ENCODE results near the gene RAB11FIP4. TPM values are rescaled to one million over a fixed set of nuclear protein-coding genes. Genes with fewer than 3 reads are reported as not detected.

RAB11FIP4 gene
- total and polyA plus RNA-seq, 2 of the 8 experiments (the other 6 are each of a cell fraction or from before 2014, with no cell fraction given), result 21.7 to 53.2 TPM

DNA sequence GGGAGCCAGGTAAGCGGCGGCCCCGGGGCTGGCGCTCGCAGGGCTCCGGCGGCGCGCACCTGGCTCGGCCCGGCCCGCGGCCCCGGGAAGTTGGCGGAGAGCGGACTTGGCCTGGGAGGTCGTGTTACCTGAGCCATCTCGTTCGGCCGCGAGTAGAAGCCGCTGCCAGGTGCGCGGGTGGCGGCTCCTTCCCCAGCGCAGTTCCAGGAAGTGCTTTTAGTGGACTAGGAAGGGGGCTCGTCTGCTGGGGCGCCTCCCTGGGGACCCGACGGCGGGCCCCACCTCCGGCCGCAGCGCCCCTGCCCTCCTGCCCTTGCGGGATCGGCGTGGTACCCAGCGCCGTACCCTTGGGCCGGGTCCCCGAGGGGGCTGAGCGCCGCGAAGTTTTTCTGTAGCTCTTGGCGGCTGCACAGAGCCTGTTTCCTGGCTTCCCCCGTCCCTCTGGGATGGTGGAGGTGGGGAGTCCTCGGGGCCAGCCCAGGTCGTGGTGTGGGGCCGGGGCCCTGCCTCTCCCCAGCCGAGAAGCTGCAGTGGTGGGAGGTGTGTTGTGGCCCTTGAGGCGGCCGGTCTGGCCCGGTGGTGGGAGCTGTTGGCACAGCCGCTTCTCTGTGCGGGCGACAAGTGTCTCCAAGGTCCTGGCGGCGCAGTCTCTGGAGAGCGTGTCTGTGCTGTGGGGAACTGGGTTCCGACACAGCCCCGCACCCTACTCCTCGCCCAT lies 96.9 kb downstream of the RAB11FIP4 start:
- Histone ChIP-seq H4K91ac (replicated peaks; ENCODE audit: insufficient read length, low read length) (peak overlapping the region; percentile 32), H2AFZ (ENCODE audit: low read length) (no peak overlapping the region), H2BK15ac (ENCODE audit: low read length) (no peak overlapping the region), H3K9ac (replicated peaks in 1 of 4; ENCODE audit: extremely low read depth in 1 of 4, low read depth in 3 of 4, low read length in 3 of 4) (peak overlapping the region; percentile 24 to 91 (median 68)), H3K4me3 (ENCODE audit: extremely low read depth in 1 of 4, insufficient read depth in 2 of 4, low read depth in 3 of 4, low read length in 4 of 4) (peak overlapping the region; percentile 70 to 82 (median 72)), H2BK20ac (ENCODE audit: low read length) (no peak overlapping the region), H3K9me3 (ENCODE audit: insufficient read depth in 2 of 2, low read depth in 1 of 2, low read length in 1 of 2) (no peaks in the 10 kb centered on the region), H2BK5ac (ENCODE audit: low read depth, low read length) (no peak overlapping the region), H4K20me1 (replicated peaks in 1 of 2; ENCODE audit: control insufficient read depth in 1 of 2, insufficient read depth in 2 of 2, low read length in 2 of 2) (peaks cover 0 to 15% of the 10 kb centered on the region in 2 experiments), H4K5ac (ENCODE audit: insufficient read length, low read depth, low read length) (no peak overlapping the region), H2BK120ac (replicated peaks; ENCODE audit: low read depth, low read length) (no peak overlapping the region), H3K23me2 (ENCODE audit: low read depth, low read length) (peaks cover 18% of the 10 kb centered on the region; the same call in 1 of the 2 replicates), H2AK5ac (ENCODE audit: low read depth, low read length) (0 out of 2 replicates have a peak overlapping the region, but pooled peaks have one; percentile 69), H3K36me3 (ENCODE audit: control insufficient read depth in 2 of 4, insufficient read depth in 4 of 4, low read length in 3 of 4) (no peaks in the 10 kb centered on the region), H3K27ac (ENCODE audit: low read depth, low read length) (no peak overlapping the region), H3K23ac (ENCODE audit: insufficient read length) (no peak overlapping the region), H3K79me1 (ENCODE audit: low read depth, low read length) (0 out of 2 replicates have a peak, but pooled peaks cover 10% of the 10 kb centered on the region), H3K79me2 (ENCODE audit: control insufficient read depth in 1 of 2, insufficient read depth in 2 of 2, low read length in 2 of 2) (peaks cover 0 to 32% of the 10 kb centered on the region in 2 experiments; a peak in 2 of 4 replicates), H3K4me1 (replicated peaks in 1 of 4; ENCODE audit: control insufficient read depth in 3 of 4, insufficient read depth in 4 of 4, low read length in 3 of 4) (peaks cover 7 to 35% (median 25%) of the 10 kb centered on the region in 4 experiments), H4K8ac (ENCODE audit: extremely low read depth, insufficient read depth, low read length) (peak overlapping the region; percentile 60), H2BK12ac (ENCODE audit: low read depth, low read length) (0 out of 2 replicates have a peak overlapping the region, but pooled peaks have one; percentile 50), H3K18ac (ENCODE audit: extremely low read depth, low read length) (peak overlapping the region; percentile 60), H3K14ac (ENCODE audit: insufficient read length) (no peak overlapping the region), H3K27me3 (replicated peaks in 1 of 4; ENCODE audit: control insufficient read depth in 3 of 4, extremely low read depth in 1 of 4, insufficient read depth in 3 of 4, low read length in 3 of 4) (peaks cover 0 to 5% (median 2%) of the 10 kb centered on the region in 4 experiments; a peak in 1 of 7 replicates), H3K56ac (replicated peaks; ENCODE audit: insufficient read length, low read depth, low read length) (no peak overlapping the region), H3K4ac (replicated peaks; ENCODE audit: insufficient read length, low read depth, low read length) (no peak overlapping the region), H3K4me2 (ENCODE audit: insufficient read depth in 1 of 2, low read depth in 2 of 2, low read length in 2 of 2) (peak overlapping the region; percentile 79 to 97)
- ChIA-PET CTCF (ENCODE audit: partially characterized antibody) (interaction anchor here (0.6 to 3.0 kb wide), 9 partner anchors 10 to 51 kb away, joined by 3 to 9 read pairs (median 5); no protein-coding TSS in a partner anchor), POLR2A (ENCODE audit: partially characterized antibody) (interaction anchor here (0.8 to 3.6 kb wide), 9 partner anchors 8 to 101 kb away, joined by 3 to 36 read pairs (median 4); no protein-coding TSS in a partner anchor)
- FAIRE-seq (no peak), DNase-seq (ENCODE audit: low read depth in 1 of 2, low spot score in 2 of 2) (no peak)
- 3% methylated on average over 53 of the region's 62 CpGs; no CpG with 5 or more reads in 1 of the 2 experiments for WGBS, 2 experiments (ENCODE audit: extremely low coverage in 1 of 2, insufficient coverage in 1 of 2, insufficient read length in 1 of 2, insufficient replicate concordance in 2 of 2, low coverage in 1 of 2, low lambda C conversion rate in 2 of 2, missing lambda C conversion rate in 1 of 2)
- TF ChIP-seq TEAD4 (IDR thresholded peaks at IDR 0.05; ENCODE audit: low read depth, low read length) (no peak), PHF8 (conservative IDR thresholded peaks at IDR 0.05; ENCODE audit: low read depth, low read length) (0 out of 2 replicates have a peak, but pooled peaks have one; percentile 10), EP300 (IDR thresholded peaks at IDR 0.05; ENCODE audit: borderline replicate concordance in 1 of 2, low read depth in 2 of 2, low read length in 2 of 2) (peak in 1 of 2 experiments; percentile 63; a peak in 1 of 3 replicates), SIN3A (conservative IDR thresholded peaks at IDR 0.05 in 1 of 2, IDR thresholded peaks at IDR 0.05 in 1 of 2; ENCODE audit: low read depth in 1 of 2, low read length in 2 of 2) (0 out of 4 replicates have a peak, but pooled peaks of 1 of the 2 experiments have one; percentile 22)
- TF ChIP-seq, protein P1, sequence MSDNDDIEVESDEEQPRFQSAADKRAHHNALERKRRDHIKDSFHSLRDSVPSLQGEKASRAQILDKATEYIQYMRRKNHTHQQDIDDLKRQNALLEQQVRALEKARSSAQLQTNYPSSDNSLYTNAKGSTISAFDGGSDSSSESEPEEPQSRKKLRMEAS (IDR thresholded peaks at IDR 0.05), result no peak; the same call in 1 of the 2 replicates
- TF ChIP-seq, protein P2, sequence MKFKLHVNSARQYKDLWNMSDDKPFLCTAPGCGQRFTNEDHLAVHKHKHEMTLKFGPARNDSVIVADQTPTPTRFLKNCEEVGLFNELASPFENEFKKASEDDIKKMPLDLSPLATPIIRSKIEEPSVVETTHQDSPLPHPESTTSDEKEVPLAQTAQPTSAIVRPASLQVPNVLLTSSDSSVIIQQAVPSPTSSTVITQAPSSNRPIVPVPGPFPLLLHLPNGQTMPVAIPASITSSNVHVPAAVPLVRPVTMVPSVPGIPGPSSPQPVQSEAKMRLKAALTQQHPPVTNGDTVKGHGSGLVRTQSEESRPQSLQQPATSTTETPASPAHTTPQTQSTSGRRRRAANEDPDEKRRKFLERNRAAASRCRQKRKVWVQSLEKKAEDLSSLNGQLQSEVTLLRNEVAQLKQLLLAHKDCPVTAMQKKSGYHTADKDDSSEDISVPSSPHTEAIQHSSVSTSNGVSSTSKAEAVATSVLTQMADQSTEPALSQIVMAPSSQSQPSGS (IDR thresholded peaks at IDR 0.05; ENCODE audit: low read length), result no peak
